Fibroblast of villous mesenchyme (primary cell): Measurements from ENCODE around the gene PDE2A. TPM values are rescaled to one million over a fixed set of nuclear protein-coding genes. Genes with fewer than 3 reads are reported as not detected.

Source experiments
- DNase-seq: peaks from one replicate; pipeline ENCODE4 v3.0.0-alpha.2; 2010; ENCODE audit warnings: low read depth
- H3K4me3 ChIP-seq: 2 replicates; pipeline ENCODE4 v1.5.1; 2011; ENCODE audit warnings: low read depth, mild to moderate bottlenecking, low read length
- small RNA-seq: library from RNA; depleted of rRNA; stranded (forward); fragments of <200 nt; gene quantifications from one replicate; pipeline ENCODE3, GENCODE V24; 2012
- total RNA-seq: library from RNA; depleted of rRNA; stranded (reverse); fragments of >200 nt; gene quantifications from 2 replicates; pipeline ENCODE4 v1.2.3, GENCODE V29; 2012
- TF ChIP-seq, protein P1 (sequence below): IDR thresholded peaks from 2 replicates; pipeline ENCODE4 v1.5.1; 2012; ENCODE audit warnings: low read depth, mild to moderate bottlenecking, low read length; ENCODE audit not compliant: insufficient read depth

Gene PDE2A
- total RNA-seq, 1 donor, result under 0.01 TPM

DNA sequence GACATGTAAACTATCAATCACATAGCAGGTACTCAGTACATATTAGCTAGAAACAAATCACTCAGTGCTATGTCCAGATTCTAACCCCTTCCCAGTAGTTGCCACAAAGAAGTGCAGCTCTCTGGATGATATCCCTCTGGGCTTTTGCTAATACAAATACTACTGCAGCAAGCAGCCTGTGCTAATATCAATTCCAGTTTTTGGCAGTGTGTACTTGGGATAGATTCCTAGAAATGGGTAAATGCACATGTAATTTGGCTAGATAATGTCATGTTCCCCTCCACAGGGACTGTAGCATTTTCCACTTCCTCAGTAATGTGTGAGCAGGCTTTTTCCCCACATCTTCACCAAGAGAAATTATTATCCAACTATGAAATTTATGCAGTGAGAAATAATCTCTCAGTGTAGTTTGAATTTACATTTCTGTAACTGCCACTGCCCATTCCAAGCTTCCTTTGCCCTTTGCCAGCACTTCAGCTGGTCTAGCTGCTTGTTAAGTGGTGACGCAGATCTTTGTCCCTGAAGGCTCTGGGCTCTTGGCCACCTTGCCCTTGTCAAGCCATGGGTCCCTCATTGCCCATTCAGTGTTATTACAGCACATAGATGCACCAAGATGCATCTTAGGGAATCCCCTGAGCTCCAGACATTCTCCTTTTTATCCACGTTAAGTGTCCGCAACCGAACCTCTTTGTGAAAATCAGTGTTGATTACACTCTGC, 132.8 kb downstream of the PDE2A start:
- no peak overlapping the region for H3K4me3 ChIP-seq
- no peak for DNase-seq
- TF ChIP-seq, protein P1, sequence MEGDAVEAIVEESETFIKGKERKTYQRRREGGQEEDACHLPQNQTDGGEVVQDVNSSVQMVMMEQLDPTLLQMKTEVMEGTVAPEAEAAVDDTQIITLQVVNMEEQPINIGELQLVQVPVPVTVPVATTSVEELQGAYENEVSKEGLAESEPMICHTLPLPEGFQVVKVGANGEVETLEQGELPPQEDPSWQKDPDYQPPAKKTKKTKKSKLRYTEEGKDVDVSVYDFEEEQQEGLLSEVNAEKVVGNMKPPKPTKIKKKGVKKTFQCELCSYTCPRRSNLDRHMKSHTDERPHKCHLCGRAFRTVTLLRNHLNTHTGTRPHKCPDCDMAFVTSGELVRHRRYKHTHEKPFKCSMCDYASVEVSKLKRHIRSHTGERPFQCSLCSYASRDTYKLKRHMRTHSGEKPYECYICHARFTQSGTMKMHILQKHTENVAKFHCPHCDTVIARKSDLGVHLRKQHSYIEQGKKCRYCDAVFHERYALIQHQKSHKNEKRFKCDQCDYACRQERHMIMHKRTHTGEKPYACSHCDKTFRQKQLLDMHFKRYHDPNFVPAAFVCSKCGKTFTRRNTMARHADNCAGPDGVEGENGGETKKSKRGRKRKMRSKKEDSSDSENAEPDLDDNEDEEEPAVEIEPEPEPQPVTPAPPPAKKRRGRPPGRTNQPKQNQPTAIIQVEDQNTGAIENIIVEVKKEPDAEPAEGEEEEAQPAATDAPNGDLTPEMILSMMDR, result no peak

DNA sequence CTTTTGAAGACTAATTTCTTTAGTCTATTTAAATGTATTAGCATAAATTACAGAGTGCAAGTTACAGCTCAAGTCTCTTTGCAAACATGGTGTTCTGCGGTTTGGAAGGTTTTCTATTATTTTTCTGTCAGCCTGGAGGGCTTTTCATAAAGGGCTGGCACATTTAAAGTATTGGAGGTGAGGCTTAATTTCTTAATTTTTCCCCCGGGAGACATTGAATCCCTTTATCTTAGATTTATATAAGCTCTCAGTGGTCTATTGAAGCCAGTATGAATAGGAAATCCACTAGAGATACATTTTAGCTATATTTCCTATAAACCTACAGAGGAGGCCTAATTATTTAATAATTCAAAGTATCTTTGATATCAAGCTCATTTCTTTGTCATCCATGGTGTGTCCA, 137.2 kb downstream of the PDE2A start:
- no peak for DNase-seq
- TF ChIP-seq, protein P1, result no peak
- H3K4me3 ChIP-seq, result no peak overlapping the region

DNA sequence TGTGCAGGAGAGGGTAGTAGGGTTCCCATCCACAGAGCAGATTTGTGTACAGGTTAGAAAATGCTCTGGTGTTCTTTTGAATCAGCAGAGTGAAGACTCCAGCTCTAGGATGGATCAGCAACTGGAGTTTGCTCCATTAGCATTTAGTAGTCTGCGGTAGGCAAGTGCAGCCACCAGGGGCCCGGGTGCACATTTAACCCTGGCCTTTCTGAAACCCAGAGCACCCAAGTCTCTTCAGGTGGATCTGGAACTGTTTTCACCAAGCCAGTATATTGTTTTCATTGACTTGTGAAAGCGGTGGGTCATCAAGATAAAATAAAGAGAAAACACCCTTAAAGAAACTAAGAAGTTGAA, 139.1 kb downstream of the PDE2A start:
- TF ChIP-seq, protein P1, result peak; percentile 38
- no peak overlapping the region for H3K4me3 ChIP-seq
- no peak for DNase-seq

DNA sequence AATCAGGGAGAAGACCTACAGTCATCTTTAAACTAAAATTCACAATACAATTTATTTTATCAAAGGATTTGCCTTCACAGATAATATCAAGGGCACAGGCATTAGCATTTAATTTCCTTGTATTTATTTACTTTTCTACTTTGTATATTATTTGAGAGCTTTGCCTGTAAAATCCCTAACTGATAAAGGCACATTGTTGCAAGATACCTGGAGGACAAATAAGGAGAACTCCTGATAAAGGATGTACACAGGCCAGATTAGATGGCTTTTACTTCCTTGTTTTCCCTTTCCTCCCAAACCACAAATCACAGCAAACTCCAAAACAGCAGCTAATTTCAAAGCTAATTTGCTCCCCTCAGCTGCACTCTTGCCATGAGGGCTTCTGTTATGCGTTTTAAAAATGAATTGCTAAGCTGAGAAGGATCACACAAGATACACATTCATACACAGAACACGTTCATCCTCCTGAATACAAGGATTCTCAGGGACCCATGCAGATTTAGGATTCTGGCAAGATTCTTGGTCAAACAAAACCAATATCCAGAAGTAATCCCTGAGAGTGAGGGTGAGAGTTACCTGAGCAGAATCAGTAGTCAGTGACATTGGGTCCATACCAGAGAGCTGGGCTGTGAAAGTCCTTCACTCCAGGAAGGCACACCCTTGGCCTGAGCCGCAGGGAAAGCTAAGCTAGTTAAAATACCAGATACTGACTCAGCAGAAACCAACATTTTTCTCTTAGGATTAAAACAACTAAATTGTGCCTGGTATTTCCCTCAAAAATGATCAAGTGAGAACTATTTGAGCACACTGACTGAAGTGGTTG, 139.6 kb downstream of the PDE2A start:
- TF ChIP-seq, protein P1, result no peak
- no peak overlapping the region for H3K4me3 ChIP-seq
- DNase-seq, result peak; percentile 57

DNA sequence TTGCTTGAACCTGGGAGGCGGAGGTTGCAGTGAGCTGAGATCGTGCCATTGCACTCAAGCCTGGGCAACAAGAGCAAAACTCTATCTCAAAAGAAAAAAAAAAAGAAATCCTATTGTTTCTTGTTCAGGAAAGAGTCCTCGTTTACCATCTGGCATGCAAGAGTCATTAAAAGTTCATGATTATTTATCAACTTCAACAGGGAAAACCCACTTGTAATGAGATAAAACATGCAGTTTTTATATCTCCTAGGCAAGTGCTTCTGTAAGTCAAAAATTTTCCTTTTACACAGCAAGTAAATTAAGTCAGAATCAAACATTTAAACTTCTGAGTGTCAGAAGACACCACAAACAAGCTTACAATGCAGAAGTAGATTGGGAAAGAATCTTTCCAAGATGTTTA, 145.2 kb downstream of the PDE2A start:
- no peak for DNase-seq
- TF ChIP-seq, protein P1, result no peak
- H3K4me3 ChIP-seq, result no peak overlapping the region

DNA sequence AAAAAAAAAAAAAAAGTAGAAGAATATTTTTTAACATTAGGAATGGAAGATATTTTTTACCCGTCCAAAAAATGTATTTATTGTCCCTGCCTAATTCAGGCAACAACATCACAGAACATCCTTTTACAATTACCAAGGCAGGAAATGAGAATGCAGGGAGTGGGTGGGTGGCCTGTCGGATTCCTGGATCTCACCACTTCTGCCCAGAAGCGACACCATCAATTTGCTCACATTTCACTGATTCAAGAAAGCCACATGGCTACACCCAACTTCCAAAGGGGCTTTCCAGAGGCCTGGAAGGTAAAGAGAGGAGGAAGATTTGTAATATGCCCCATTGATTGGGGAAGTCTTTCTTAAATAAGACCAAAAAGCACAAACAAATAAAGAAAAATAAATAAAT, 146.1 kb downstream of the PDE2A start:
- TF ChIP-seq, protein P1, result no peak
- DNase-seq, result no peak
- H3K4me3 ChIP-seq, result no peak overlapping the region

Small RNAs within 50 kb of the gene (small RNA-seq; reads per million reads assigned to genes)
- gene MIR139 (93.9 reads per million, percentile 97 among the genes with 10 or more reads in this experiment), gene RNU7-105P (not detected)

Other genes with a start within 250 kb of the PDE2A start
- gene CLPB, start 239.9 kb downstream of the PDE2A start, total RNA-seq, result 32.5 and 48.8 TPM in 2 replicates
- 73.0 and 77.0 TPM in 2 replicates for gene ARAP1, start 78.0 kb upstream of the PDE2A start, total RNA-seq
- 22.5 and 34.5 TPM in 2 replicates for gene STARD10, start 119.6 kb upstream of the PDE2A start, total RNA-seq
- 6.8 and 11.2 TPM in 2 replicates for gene ATG16L2, start 140.0 kb upstream of the PDE2A start, total RNA-seq